HepG2 (cell line): ENCODE measurements around the gene RPS14. TPM values are rescaled to one million over a fixed set of nuclear protein-coding genes. Genes with fewer than 3 reads are reported as not detected.

ENCODE experiments used
- ATAC-seq: fragments of 200-7000 bp; cut with Tn5 transposase; 3 replicates; pipeline ENCODE4 v1.9.1; 2020; ENCODE audit warnings: mild to moderate bottlenecking, moderate library complexity
- BruUV-seq: library from RNA; stranded (reverse); fragments of 400-500 nt; replicated peaks from 2 replicates; lab custom pipeline; 2021; lab: Mats Ljungman, UMichigan
- CTCF ChIA-PET: fragments of 300-600 bp; formaldehyde crosslinking; extraction: SDS; loops from one replicate; lab custom pipeline; 2021; ENCODE audit warnings: low total read pairs, inconsistent platforms, low intra/inter-chr PET ratio; lab: Yijun Ruan, JAX
- POLR2A ChIA-PET: fragments of 350-600 bp; sonication (Branson Sonifier 250); formaldehyde crosslinking; loops from one replicate; lab custom pipeline; 2020; ENCODE audit warnings: antibody characterized with exemption, inconsistent platforms; lab: Yijun Ruan, JAX
- DNase-seq: peaks from one replicate; pipeline ENCODE4 v3.0.0-alpha.2; 2015; ENCODE audit warnings: low spot score
- FAIRE-seq: peaks from 3 replicates; lab custom pipeline; 2011; peaks lifted over from hg19 to GRCh38; lab: Jason Lieb, UNC
- H2AFZ ChIP-seq: one replicate; pipeline ENCODE4 v1.6.1; 2011; ENCODE audit warnings: low read length, inconsistent platforms
- H3K27ac ChIP-seq: fragments of 300-600 bp; 3 replicates; pipeline ENCODE4 v1.8.0; 2011; ENCODE audit warnings: mixed run types, mild to moderate bottlenecking, mixed read lengths, low read length, inconsistent platforms; ENCODE audit not compliant: insufficient read depth; ENCODE audit errors: extremely low read length
- H3K27me3 ChIP-seq, 2 experiments: fragments of 200-600 bp in 1 of 2; 2 replicates in 1 of 2; 3 replicates in 1 of 2; pipeline versions ENCODE4 v1.6.0 to v1.8.0; 2011; ENCODE audit warnings: low read length in 2 of 2, mild to moderate bottlenecking in 2 of 2, moderate library complexity in 2 of 2, inconsistent platforms in 1 of 2; ENCODE audit not compliant: insufficient read depth in 2 of 2, control insufficient read depth in 1 of 2
- H3K36me3 ChIP-seq, 2 experiments: fragments of 200-600 bp in 1 of 2; replicated peaks in 1 of 2; 2 replicates in 1 of 2; 3 replicates in 1 of 2; pipeline versions ENCODE4 v1.5.1 to v1.8.0; 2011; ENCODE audit warnings: low read length in 2 of 2, inconsistent platforms in 1 of 2; ENCODE audit not compliant: insufficient read depth in 2 of 2, control insufficient read depth in 1 of 2
- H3K4me1 ChIP-seq: 2 replicates; pipeline ENCODE4 v1.5.1; 2012; ENCODE audit warnings: low read length, inconsistent platforms; ENCODE audit not compliant: insufficient read depth
- H3K4me2 ChIP-seq: 2 replicates; pipeline ENCODE4 v1.6.0; 2011; ENCODE audit warnings: low read depth, low read length, inconsistent platforms
- H3K4me3 ChIP-seq, 3 experiments: fragments of 200-600 bp in 1 of 3; sonication (generic), shearing (Covaris generic) in 1 of 3; replicated peaks in 1 of 3; 2 replicates each; pipeline ENCODE4 v1.5.1; 2011 to 2016; ENCODE audit warnings: low read length in 3 of 3, inconsistent platforms in 2 of 3, low read depth in 2 of 3, mild to moderate bottlenecking in 2 of 3, control low read depth in 1 of 3, mixed read lengths in 1 of 3; ENCODE audit not compliant: insufficient read depth in 1 of 3
- H3K79me2 ChIP-seq: one replicate; pipeline ENCODE4 v1.6.1; 2011; ENCODE audit warnings: low read length, inconsistent platforms; ENCODE audit not compliant: insufficient read depth
- H3K9ac ChIP-seq: 2 replicates; pipeline ENCODE4 v1.6.0; 2011; ENCODE audit warnings: mild to moderate bottlenecking, low read depth, low read length, inconsistent platforms; ENCODE audit not compliant: insufficient read depth
- H3K9me3 ChIP-seq: 2 replicates; pipeline ENCODE4 v1.5.1; 2012; ENCODE audit warnings: mild to moderate bottlenecking, low read length
- H4K20me1 ChIP-seq: 2 replicates; pipeline ENCODE4 v1.6.0; 2011; ENCODE audit warnings: inconsistent platforms, mild to moderate bottlenecking, low read length, moderate library complexity; ENCODE audit not compliant: insufficient read depth
- AGO2 ChIP-seq: fragments of 200-400 bp; formaldehyde crosslinking; optimal IDR thresholded peaks from 2 replicates; pipeline ENCODE3; 2017; ENCODE audit warnings: mild to moderate bottlenecking, low read depth, low read length, moderate library complexity
- AKAP8 ChIP-seq: sonication (generic); formaldehyde crosslinking; IDR thresholded peaks from 2 replicates; pipeline ENCODE4 v1.5.1; 2020; ENCODE audit warnings: mild to moderate bottlenecking, missing genetic modification reagents
- MEIS2 ChIP-seq: sonication (generic); formaldehyde crosslinking; IDR thresholded peaks from 2 replicates; pipeline ENCODE4 v1.9.0; 2021; ENCODE audit warnings: mild to moderate bottlenecking, missing genetic modification reagents
- NFYC ChIP-seq: IDR thresholded peaks from 2 replicates; pipeline ENCODE4 v1.6.1; 2016; ENCODE audit warnings: missing genetic modification reagents, missing compliant biosample characterization
- RAD21 ChIP-seq: fragments of 450-650 bp; formaldehyde crosslinking; IDR thresholded peaks from 2 replicates; pipeline ENCODE4 v1.5.0; 2020; ENCODE audit warnings: mild to moderate bottlenecking
- RFX1 ChIP-seq: fragments of 450-650 bp; IDR thresholded peaks from 2 replicates; pipeline ENCODE4 v1.6.1; 2017
- SNAPC2 ChIP-seq: sonication (generic); formaldehyde crosslinking; IDR thresholded peaks from 2 replicates; pipeline ENCODE4 v1.8.1; 2022; ENCODE audit warnings: mild to moderate bottlenecking, missing genetic modification reagents
- ZNF512 ChIP-seq: sonication (generic); formaldehyde crosslinking; IDR thresholded peaks from 2 replicates; pipeline ENCODE4 v1.4.0; 2020; ENCODE audit warnings: mild to moderate bottlenecking, missing genetic modification reagents
- ZSCAN30 ChIP-seq: sonication (generic); formaldehyde crosslinking; IDR thresholded peaks from 2 replicates; pipeline ENCODE4 v1.5.0; 2020; ENCODE audit warnings: mild to moderate bottlenecking, missing genetic modification reagents
- WGBS: methylation state at CpG from one replicate; pipeline ENCODE4 v1.1.6; 2017; ENCODE audit warnings: low lambda C conversion rate; 5-methylcytosine and 5-hydroxymethylcytosine counted together
- in situ Hi-C: cut with HindIII; loops from 2 replicates; pipeline ENCODE4 v1.10.0; 2017; ENCODE audit warnings: low pct_unique_long_range_greater_than_20kb; ENCODE audit not compliant: extremely low pct_ligation_motif_present
- intact Hi-C: fragments of 100-400 bp; cut with micrococcal nuclease; formaldehyde crosslinking; loops from one replicate; pipeline ENCODE4 v1.10.0; 2022; ENCODE audit not compliant: unreplicated experiment
- polyA plus RNA-seq, 8 experiments: library from polyadenylated mRNA; depleted of rRNA in 3 of 8; stranded (reverse) in 7 of 8; unstranded in 1 of 8; fragments of >200 nt; fragmentation: Illumina TruSeq in 4 of 8; extraction: Trizol in 4 of 8; gene quantifications; 2 replicates each; pipeline versions ENCODE4 v1.2.1 to v1.2.3, GENCODE V29; 2011 to 2016; ENCODE audit warnings: low read depth in 4 of 8, missing spikeins in 1 of 8, mixed read lengths in 1 of 8; ENCODE audit not compliant: insufficient read depth in 1 of 8
- total RNA-seq, 5 experiments: library from RNA; depleted of rRNA; stranded (reverse); fragments of >200 nt; fragmentation: Illumina TruSeq; extraction: Trizol; gene quantifications; 2 replicates each; pipeline ENCODE4 v1.2.3, GENCODE V29; 2016; ENCODE audit warnings: low read depth in 1 of 5

The RPS14 gene
- total and polyA plus RNA-seq, 2 of the 13 experiments (the other 11 are each of a cell fraction or from before 2014, with no cell fraction given) = 2,116 to 3,295 TPM

- Histone ChIP-seq H3K36me3 (peaks cover 4 to 12% of the 10 kb centered on the region in 2 experiments; a peak in 3 of 5 replicates), H3K4me2 (no peak overlapping the region), H2AFZ (no peak overlapping the region), H3K27ac (no peak overlapping the region), H3K27me3 (no peaks in the 10 kb centered on the region), H3K9me3 (no peaks in the 10 kb centered on the region), H4K20me1 (no peaks in the 10 kb centered on the region), H3K4me3 (no peak overlapping the region), H3K79me2 (peaks cover 5% of the 10 kb centered on the region), H3K4me1 (peaks cover 30% of the 10 kb centered on the region), H3K9ac (no peak overlapping the region)
- in situ Hi-C loops = no loop called here
- no peak for FAIRE-seq
- no TSS peak for BruUV-seq
- POLR2A ChIA-PET = no interaction called here
- DNase-seq = no peak
- ATAC-seq = no peak
- CTCF ChIA-PET = no interaction called here
- intact Hi-C loops = no loop called here
- 96% methylated on average over 7 of the region's 8 CpGs for WGBS
- TF ChIP-seq ZNF512 (CRISPR knock-in tag) = no peak
- TF ChIP-seq MEIS2 (CRISPR knock-in tag) = no peak
- no peak for TF ChIP-seq SNAPC2 (CRISPR knock-in tag)
Measured at GRCh38 chr5:150408231-150408943, 41.2 kb downstream of the RPS14 start.

- Histone ChIP-seq H3K9ac (no peak overlapping the region), H4K20me1 (no peaks in the 10 kb centered on the region), H3K79me2 (peaks cover 5% of the 10 kb centered on the region), H3K4me2 (no peak overlapping the region), H3K27ac (no peak overlapping the region), H3K27me3 (no peaks in the 10 kb centered on the region), H3K4me1 (peaks cover 25% of the 10 kb centered on the region)
- no peak for DNase-seq
- in situ Hi-C loops = no loop called here
- ChIA-PET CTCF (no interaction called here), POLR2A (no interaction called here)
- no TSS peak for BruUV-seq
- 92% methylated on average over 7 of the region's 13 CpGs for WGBS
- TF ChIP-seq AGO2 (peak; percentile 17), AKAP8 (CRISPR knock-in tag) (no peak), ZSCAN30 (CRISPR knock-in tag) (no peak), NFYC (CRISPR knock-in tag) (no peak), RFX1 (no peak), RAD21 (CRISPR knock-in tag) (no peak)
- TF ChIP-seq, all 625 proteins: peak for 1
- Histone ChIP-seq H3K4me3 (no peak overlapping the region), H3K36me3 (peaks cover 6 to 21% of the 10 kb centered on the region in 2 experiments; a peak in 4 of 5 replicates), H3K9me3 (no peaks in the 10 kb centered on the region), H2AFZ (no peak overlapping the region)
- intact Hi-C loops = no loop called here
- no peak for ATAC-seq
- no peak for FAIRE-seq
Measured at GRCh38 chr5:150407096-150407720, 42.3 kb downstream of the RPS14 start.
